Suppressor macrophage (primary cell): ENCODE measurements around the gene LIPK.
A peak's percentile ranks its signal among the peaks of the same experiment; 100 is the strongest.

Source experiments
- DNase-seq, 4 experiments: peaks; one replicate each; pipeline ENCODE4 v3.0.0-alpha.2; 2020 to 2022

The LIPK gene

DNA sequence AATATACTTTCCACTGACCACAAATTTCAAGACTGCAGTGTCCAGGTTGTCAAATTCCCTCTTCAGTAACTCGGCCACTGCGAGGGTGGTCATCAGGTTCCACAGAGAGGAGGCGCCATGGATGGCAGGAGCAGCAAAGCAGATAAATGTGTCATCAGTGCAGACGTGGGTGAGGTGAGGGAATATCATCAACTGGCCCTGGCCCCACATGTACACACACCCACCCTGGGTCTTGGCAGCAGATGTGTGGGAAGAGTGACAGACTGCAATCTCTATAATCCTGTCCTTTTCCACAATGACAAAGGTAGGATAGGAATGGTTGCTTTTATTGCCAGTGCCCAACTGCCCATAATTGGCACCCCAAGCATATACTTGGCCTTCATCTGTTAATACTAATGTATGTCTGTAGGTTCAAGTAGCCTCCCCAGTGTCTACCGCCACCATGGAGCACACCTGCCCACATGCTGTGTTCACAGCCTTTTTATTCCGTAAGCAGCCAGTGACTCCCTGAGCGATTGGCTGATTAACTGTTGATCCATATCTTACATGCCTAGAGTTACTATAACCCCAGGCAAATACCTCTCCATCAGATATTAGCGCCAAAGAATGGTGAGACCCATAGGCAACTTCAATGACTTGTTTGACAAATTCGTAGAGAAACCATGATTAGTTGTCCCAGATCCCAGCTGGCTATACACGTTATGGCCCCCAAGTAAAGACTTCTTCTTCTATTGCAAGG lies 80.2 kb downstream of the LIPK start:
- no peak for DNase-seq

GRCh38 chr10:88787463-88787862 lies 81.4 kb downstream of the LIPK start:
- no peak for DNase-seq

GRCh38 chr10:88788924-88789323 lies 82.9 kb downstream of the LIPK start:
- no peak for DNase-seq

DNA sequence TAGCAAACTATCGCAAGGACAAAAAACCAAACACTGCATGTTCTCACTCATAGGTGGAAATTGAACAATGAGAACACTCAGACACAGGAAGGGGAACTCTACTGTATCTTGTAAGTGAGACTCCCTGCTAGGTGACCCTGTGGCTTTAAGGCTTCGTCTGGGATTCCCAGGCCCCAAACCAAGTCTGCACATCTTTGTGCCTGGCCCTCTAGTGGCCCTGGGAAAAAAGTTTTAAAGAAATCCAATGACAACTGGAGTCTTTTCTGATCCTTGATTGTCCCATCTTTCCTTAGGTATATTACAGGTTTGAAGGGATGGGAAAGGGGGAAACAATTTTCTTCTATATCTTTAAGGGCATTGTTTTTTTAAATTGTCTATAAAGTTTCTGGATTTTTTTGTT lies 85.9 kb downstream of the LIPK start:
- DNase-seq: peak; percentile 8 to 47 (median 42)

DNA sequence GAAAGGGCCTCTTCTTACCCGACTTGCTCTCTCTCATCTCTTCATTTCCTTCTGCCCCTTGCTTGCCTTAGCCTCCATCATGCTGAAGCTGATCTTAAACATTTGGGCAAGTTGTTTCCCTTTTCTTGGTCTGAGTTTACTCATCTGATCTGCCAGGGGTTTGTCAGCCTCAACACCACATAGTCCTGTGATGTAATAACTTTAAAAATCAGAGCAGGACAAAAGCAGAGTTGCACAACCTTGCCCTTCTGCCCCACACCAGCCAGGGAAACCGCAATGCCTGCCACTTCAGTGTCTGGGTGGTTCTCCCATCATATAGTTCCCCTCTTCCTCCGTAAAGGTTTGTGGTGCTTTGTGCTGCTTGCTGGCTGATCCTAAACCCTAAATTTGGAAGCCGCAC lies 86.6 kb downstream of the LIPK start:
- DNase-seq: peak; percentile 90 to 96 (median 93)

DNA sequence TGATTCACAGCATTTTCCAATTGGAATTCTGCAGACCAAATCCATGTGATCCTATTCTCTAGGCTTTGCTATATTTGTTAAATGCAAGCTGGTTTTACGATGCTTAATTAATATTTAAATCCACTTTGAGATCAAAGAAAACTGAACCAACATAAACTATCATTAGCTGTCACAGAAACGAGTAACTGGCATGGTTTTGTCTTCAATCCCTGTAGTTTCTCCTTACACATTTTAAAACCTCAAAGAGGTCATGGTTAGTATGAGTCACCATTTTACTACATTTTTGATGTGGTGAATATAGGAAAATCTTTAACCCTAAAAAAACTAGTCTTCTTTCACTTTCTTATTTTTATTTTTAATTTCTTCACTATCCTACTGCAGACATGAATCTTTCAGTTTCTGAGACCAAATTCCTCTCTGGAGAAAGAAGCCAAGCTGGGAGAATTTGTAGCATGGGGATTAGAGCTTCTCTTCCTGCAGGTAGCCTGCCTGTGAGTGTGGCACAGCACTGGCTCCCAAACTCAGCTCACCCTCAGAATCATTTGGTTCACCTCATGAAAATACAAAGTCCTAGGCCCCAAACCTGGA lies 87.8 kb downstream of the LIPK start:
- DNase-seq: peak in 2 of 4 experiments; percentile 34 to 57

GRCh38 chr10:88794731-88795130 lies 88.7 kb downstream of the LIPK start:
- peak in 2 of 4 experiments; percentile 19 to 24 for DNase-seq

GRCh38 chr10:88800152-88801125 lies 94.4 kb downstream of the LIPK start:
- DNase-seq: no peak
